GM10248 (cell line): Measurements from ENCODE around the gene IL4R.

Experiments
- CTCF ChIA-PET: fragments of 300-600 bp; sonication (Branson Sonifier 250); formaldehyde crosslinking; extraction: SDS; loops from one replicate; lab custom pipeline; 2021; ENCODE audit warnings: antibody characterized with exemption; lab: Yijun Ruan, JAX
- POLR2A ChIA-PET: fragments of 350-650 bp; sonication (Branson Sonifier 250); formaldehyde crosslinking; extraction: SDS; loops from one replicate; lab custom pipeline; 2020; ENCODE audit warnings: antibody characterized with exemption; lab: Yijun Ruan, JAX
- DNase-seq: peaks from one replicate; pipeline ENCODE4 v3.0.0; 2012; ENCODE audit errors: extremely low spot score
- TF ChIP-seq, protein P1 (sequence below): IDR thresholded peaks from 2 replicates; pipeline ENCODE4 v1.5.1; 2012; ENCODE audit warnings: mild to moderate bottlenecking, low read depth; ENCODE audit errors: extremely low read depth, missing control alignments, control extremely low read depth

Gene IL4R

DNA sequence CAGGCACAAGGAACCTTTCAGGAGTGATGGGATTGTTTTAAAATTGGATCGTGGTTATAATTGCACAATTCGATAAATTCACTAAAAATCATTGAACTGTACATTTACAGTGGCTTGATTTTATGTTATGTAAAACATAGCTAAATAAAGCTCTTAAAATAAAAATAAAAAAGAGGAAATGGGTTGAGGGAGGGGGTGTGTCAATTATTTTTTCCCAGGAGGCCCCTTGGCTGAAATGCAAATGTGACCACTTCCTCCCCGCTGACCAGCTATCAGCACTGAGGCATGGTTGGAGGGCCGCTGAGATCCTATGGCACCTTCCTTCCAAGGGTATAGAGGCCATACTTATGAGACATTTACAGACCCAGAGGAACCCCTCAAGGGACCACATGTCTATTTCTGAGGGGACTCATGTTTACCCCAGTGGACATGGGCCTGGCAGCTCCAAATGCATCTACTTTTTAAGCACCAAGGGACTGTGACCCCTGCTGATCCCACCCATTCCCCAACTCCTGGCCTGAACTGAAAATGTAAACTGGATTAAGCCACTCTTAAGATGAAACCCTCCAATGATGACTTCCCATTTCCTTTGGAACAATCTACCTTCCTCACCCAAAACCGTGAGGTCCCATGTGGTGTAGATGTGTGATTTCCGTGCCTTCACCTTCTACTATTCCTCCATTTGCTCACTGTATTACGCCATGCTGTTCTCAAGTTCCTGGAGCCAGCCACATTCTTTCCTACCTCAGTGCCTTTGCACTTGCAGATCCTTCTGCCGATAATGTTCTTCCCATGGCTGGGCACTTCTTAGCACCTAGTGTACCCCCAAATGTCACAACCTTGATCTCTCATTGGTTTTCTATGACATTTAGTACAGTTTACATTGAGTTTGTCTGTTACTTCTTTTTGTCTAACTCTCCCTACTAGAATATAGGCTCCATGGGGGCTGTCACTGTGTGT lies 85.4 kb downstream of the IL4R start:
- peak; percentile 54 for DNase-seq
- ChIA-PET POLR2A (interaction anchor here (0.6 to 1.3 kb wide), 4 partner anchors 9 to 25 kb away, joined by 3 to 8 read pairs (median 6); no protein-coding TSS in a partner anchor), CTCF (interaction anchor here (0.6 to 5.2 kb wide), 7 partner anchors 7 to 50 kb away, joined by 3 to 29 read pairs (median 4); no protein-coding TSS in a partner anchor)
- TF ChIP-seq, protein P1, sequence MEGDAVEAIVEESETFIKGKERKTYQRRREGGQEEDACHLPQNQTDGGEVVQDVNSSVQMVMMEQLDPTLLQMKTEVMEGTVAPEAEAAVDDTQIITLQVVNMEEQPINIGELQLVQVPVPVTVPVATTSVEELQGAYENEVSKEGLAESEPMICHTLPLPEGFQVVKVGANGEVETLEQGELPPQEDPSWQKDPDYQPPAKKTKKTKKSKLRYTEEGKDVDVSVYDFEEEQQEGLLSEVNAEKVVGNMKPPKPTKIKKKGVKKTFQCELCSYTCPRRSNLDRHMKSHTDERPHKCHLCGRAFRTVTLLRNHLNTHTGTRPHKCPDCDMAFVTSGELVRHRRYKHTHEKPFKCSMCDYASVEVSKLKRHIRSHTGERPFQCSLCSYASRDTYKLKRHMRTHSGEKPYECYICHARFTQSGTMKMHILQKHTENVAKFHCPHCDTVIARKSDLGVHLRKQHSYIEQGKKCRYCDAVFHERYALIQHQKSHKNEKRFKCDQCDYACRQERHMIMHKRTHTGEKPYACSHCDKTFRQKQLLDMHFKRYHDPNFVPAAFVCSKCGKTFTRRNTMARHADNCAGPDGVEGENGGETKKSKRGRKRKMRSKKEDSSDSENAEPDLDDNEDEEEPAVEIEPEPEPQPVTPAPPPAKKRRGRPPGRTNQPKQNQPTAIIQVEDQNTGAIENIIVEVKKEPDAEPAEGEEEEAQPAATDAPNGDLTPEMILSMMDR: no peak

DNA sequence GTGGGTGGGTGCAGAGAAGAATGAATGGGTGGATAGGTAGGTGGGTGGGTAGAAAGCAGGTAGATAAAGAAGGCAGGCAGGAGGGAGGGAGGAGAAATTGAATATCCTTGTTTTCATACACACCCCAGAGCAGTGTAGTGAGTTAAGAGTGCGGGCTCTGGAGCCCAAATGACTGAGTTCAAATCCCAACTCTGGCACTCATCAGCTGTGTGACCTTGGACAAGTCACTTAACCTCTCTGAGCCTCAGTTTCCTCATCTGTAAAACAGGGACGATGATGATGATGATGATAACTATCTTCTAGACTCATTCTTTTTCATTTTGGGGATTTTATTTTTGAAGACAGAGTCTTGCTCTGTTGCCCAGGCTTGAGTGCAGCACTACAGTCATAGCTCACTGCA lies 86.2 kb downstream of the IL4R start:
- TF ChIP-seq, protein P1: no peak
- ChIA-PET CTCF (interaction anchor here (1.1 to 5.7 kb wide), 10 partner anchors 8 to 220 kb away, joined by 4 to 47 read pairs (median 7); no protein-coding TSS in a partner anchor), POLR2A (no interaction called here)
- no peak for DNase-seq

- DNase-seq: no peak
- POLR2A ChIA-PET: interaction anchor here (0.8 to 4.8 kb wide), 8 partner anchors 13 to 49 kb away, joined by 3 to 18 read pairs (median 4); no protein-coding TSS in a partner anchor
- CTCF ChIA-PET: interaction anchor here (0.9 to 5.7 kb wide), 14 partner anchors 9 to 221 kb away, joined by 3 to 47 read pairs (median 5); no protein-coding TSS in a partner anchor
- TF ChIP-seq, protein P1: no peak
Measured at GRCh38 chr16:27400751-27401620, 87.2 kb downstream of the IL4R start.

DNA sequence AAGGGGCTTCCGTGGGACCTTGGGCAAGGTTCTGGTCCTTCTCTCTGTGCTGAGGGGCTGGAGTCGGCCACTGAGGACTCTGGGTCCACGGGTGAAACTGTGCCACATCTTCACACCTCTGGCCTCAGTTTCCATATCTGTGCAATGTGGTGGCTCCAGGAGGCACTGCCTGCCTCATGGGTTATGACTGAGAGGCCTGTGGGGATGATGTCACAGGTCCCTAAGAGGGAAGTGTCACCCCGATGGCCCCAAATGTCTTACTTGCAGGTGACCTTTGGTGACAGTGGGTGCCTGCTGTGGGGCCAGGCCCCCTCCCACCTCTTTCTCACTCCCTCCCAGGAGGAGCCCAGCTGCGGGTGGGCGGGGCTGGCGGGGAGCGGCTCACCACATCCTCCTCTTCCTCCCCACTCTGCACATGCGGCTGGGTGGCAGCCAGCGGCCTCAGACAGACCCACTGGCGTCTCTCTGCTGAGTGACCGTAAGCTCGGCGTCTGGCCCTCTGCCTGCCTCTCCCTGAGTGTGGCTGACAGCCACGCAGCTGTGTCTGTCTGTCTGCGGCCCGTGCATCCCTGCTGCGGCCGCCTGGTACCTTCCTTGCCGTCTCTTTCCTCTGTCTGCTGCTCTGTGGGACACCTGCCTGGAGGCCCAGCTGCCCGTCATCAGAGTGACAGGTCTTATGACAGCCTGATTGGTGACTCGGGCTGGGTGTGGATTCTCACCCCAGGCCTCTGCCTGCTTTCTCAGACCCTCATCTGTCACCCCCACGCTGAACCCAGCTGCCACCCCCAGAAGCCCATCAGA lies 88.2 kb downstream of the IL4R start, which contains the start of gene IL21R:
Gene IL21R (plus strand): TSS at position 407 of the 801 bp plus-strand sequence. CDS start 27,898 bp downstream, outside the sequence.
- ChIA-PET CTCF (interaction anchor here (1.2 to 5.7 kb wide), 7 partner anchors 14 to 167 kb away, joined by 3 to 47 read pairs (median 8); no protein-coding TSS in a partner anchor), POLR2A (interaction anchor here (0.5 to 4.8 kb wide), 6 partner anchors 14 to 90 kb away, joined by 3 to 18 read pairs (median 4); no protein-coding TSS in a partner anchor)
- TF ChIP-seq, protein P1: no peak
- DNase-seq: peak; percentile 84

- POLR2A ChIA-PET: interaction anchor here (0.7 to 4.8 kb wide), 4 partner anchors 15 to 29 kb away, joined by 3 to 18 read pairs (median 7); no protein-coding TSS in a partner anchor
- TF ChIP-seq, protein P1: no peak
- CTCF ChIA-PET: interaction anchor here (1.3 to 5.7 kb wide), 5 partner anchors 14 to 168 kb away, joined by 3 to 47 read pairs (median 23); no protein-coding TSS in a partner anchor
- no peak for DNase-seq
Measured at GRCh38 chr16:27402569-27402963, 88.8 kb downstream of the IL4R start.
